NK-92 (cell line): ENCODE data around the gene COPZ2.
"Not testable (repeated sequence)": the region's sequence is repeated elsewhere in the genome, so short reads cannot be mapped to it uniquely, and the experiment has no call there.

Experiments
- DNase-seq: peaks from one replicate; lab custom pipeline; 2025; ENCODE audit not compliant: unreplicated experiment; lab: John Stamatoyannopoulos, UW

Gene COPZ2

GRCh38 chr17:47988445-47988844 is 49.2 kb downstream of the COPZ2 start:
- not testable (repeated sequence) for DNase-seq

DNA sequence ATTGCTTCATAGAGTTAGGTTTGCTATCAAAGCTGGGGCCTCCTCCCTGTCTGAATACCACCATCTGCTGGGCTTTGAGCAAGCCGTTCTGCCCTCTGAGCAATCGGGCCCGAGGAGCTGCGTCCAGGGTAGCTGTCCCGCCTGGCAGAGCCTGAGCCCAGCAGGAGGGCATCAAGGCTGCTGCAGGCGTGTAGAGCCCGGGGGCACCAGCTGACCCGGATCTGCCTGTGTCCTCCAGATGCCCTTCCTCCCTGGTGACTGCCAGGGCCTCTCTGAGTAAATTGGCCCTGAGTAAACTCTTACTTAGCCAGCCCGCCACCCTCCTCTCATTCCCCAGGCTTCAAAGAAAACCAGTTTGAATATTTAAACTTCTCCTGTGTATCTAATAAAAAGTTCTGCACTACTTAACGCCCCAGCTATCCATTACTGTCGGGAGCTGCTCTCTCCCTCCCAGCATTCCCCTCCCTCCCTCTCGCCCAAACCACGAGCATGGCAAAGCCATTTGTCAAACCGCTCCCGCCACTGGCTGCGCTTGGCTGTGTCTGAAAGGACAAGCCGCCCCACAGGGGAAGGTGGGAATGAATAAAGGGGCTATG is 50.3 kb downstream of the COPZ2 start:
- no peak for DNase-seq

DNA sequence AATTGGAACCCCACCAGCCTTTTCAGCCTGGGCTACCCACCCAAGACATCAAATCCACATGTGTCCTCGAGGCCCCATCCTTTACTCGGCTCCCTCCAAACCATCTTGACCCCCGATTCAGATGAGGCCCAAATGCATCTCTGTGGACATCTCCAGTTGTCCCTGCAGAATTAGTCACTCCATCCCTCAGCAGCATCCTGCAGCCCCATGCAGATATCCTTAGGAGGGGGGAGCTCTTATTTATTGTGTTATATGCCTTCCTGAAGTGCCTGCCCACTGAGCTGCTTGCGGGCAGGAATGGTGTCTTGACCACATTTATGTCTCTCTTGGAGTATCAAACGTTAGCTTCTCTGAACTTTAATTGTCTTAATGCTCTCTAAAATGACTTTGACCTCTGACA is 51.1 kb downstream of the COPZ2 start:
- DNase-seq, result no peak

DNA sequence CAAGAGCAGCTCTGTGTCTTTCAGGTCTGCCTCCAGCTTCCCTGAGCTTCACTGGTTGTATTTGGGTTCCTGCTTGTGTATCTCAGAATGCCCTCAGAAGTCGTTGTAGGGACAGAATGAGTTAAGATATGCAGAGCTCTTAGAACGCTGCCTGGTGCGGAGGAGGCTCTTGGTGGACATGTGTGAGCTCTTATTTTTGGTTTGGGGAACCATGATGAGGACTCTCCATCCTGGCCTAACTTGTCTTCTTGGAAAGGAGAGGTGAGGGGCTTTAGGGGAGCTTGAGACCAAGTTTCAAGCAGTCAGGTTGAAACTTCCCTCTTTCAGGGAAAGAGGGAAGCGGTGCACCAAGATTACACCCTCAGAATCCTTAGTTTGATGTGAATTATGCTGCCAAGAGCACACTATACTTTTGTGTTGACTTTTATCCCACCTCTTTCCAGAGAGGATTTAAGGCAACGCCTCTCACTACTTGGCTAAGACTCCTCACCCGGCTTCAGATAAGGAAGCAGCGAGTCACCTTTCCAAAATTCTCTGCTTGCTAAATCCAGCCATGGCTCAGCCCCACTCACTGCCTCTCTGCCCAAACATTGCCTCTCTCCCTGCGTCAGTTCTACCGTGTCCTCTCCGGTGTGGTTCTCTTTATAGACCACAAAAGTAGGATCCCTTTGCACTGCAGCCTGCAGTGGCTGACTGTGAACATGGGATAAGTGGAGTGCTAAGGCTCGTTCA is 53.9 kb downstream of the COPZ2 start:
- DNase-seq, result no peak

DNA sequence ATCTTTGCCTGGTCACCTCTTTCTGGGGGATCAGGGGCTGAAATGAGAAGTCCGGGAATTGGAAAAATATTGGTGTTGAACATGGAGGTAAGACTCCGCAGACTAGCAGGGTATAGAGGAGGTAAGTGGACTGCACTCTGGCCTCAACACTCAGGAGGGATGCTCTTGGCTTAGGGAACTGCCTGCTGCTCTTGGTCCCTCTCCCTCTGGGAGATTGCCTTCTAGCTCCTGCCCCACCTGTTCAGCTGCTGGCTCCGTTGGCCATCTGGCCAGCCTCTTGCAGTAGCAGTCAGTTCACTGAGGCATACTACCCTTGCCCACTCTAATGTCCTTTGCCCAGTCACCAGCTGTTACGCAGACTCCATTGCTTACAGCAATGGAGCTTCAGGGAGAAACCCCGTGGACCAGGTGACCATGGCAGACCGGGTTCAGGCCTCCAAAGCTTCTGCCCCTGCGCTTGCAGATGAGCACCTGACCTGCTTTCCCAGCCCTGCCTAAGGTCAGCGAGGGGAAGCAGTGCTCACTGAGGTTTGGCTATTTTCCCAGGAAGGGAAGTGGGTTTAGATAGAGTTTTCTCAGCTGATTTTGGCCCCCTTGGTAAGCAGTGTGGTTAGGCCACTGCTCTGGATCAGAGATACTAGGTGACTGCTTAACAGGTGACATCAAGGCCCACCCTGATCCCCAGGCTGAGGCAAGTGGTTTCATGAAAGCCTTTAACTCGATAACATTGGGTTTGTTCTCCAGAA is 54.8 kb downstream of the COPZ2 start:
- no peak for DNase-seq

DNA sequence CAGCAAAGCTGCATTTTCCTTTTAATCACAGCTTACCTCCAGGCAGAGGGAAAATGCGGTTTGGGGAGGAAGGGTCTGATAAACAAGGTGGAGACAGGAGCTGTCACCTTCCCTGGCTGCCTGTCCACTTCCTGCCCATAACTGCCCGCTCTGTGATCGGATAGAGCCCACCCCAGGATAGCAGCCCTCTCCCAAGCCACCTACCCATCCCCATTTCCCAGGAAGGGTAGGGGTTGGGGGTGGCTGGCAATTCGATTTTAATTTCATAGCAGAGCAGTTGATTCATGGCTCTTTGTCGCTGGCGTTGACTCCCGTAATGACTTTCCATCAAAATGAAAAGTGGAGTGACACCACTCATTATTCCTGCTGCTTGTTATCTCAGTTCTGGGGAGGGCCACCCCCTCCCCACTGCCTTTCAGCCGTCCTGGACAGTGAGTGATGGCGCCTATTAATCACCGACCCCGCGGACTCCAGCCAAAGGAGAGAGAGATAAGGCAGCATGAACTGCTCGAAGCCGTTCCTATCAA is 55.4 kb downstream of the COPZ2 start:
- DNase-seq, result no peak

DNA sequence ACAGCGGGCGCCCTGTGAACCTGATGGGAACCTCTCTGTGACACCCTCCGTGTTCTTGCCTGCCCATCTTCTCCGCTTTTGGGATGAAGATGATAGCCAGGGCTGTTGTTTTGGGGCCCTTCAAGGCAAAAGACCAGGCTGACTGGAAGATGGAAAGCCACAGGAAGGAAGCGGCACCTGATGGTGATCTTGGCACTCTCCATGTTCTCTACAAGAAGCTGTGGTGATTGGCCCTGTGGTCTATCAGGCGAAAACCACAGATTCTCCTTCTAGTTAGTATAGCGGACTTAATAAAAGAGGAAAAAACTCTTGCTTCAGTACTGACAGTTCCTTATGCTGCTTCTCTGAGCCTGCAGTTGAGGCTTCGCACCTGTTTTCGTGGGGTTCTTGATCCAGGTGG is 56.1 kb downstream of the COPZ2 start:
- no peak for DNase-seq

GRCh38 chr17:47980541-47980940 is 57.1 kb downstream of the COPZ2 start:
- DNase-seq, result no peak

DNA sequence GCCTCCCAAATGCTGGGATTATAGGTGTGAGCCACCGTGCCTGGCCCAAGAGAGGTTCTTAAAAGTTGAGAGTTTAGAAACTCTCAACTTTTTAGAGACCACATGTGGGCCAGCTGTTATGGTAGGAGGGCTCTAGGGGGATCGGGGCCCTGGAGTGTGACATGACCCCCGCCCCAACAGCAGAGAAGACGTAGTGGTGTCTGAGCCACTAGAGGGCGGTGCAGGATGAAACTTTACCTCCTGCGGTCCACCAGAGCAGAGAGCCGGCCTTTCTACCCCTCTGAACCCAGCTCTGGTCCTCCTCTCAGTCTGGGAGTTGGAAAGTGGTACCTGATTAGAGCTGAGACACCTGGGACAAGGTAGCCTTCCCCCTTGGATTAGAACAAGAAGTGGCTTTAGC is 59.3 kb downstream of the COPZ2 start:
- no peak for DNase-seq
